Astrocyte of the spinal cord (primary cell): Measurements from ENCODE around the gene EIF6.

Source experiments
- DNase-seq: peaks from one replicate; pipeline ENCODE4 v3.0.0; 2011; ENCODE audit warnings: low read depth, low spot score
- H3K4me3 ChIP-seq: 2 replicates; pipeline ENCODE4 v1.5.1; 2011; ENCODE audit warnings: low read depth, mild to moderate bottlenecking, low read length, moderate library complexity
- CTCF ChIP-seq: IDR thresholded peaks from 2 replicates; pipeline ENCODE4 v1.5.1; 2012; ENCODE audit warnings: low read depth, mild to moderate bottlenecking, low read length, inconsistent platforms
- in situ Hi-C: cut with HindIII; loops from 2 replicates; pipeline ENCODE4 v1.10.0; 2017; ENCODE audit warnings: low sequenced_read_pairs

The EIF6 gene

GRCh38 chr20:35286077-35286898, 1.7 kb upstream of the EIF6 start:
- DNase-seq: no peak
- H3K4me3 ChIP-seq: no peak overlapping the region
- no peak for TF ChIP-seq CTCF
- in situ Hi-C loops: no loop called here

GRCh38 chr20:35285806-35286076, 1.2 kb upstream of the EIF6 start:
- in situ Hi-C loops: no loop called here
- no peak for TF ChIP-seq CTCF
- H3K4me3 ChIP-seq: no peak overlapping the region
- DNase-seq: no peak

- DNase-seq: no peak
- peak overlapping the region; percentile 91 for H3K4me3 ChIP-seq
- TF ChIP-seq CTCF: no peak
- in situ Hi-C loops: no loop called here
Measured at GRCh38 chr20:35284992-35285805, 627 bp upstream of the EIF6 start.

- no peak for DNase-seq
- H3K4me3 ChIP-seq: peak overlapping the region; percentile 91
- in situ Hi-C loops: no loop called here
- TF ChIP-seq CTCF: no peak
Measured at GRCh38 chr20:35283441-35284266, 918 bp downstream of the EIF6 start.

GRCh38 chr20:35281506-35282101, 3.0 kb downstream of the EIF6 start:
- no peak for DNase-seq
- in situ Hi-C loops: no loop called here
- no peak for TF ChIP-seq CTCF
- no peak overlapping the region for H3K4me3 ChIP-seq

- in situ Hi-C loops: no loop called here
- H3K4me3 ChIP-seq: no peak overlapping the region
- no peak for DNase-seq
- no peak for TF ChIP-seq CTCF
Measured at GRCh38 chr20:35280523-35280922, 4.0 kb downstream of the EIF6 start.
